HCT116 (cell line): ENCODE measurements around the gene ABCF3.
A peak's percentile ranks its signal among the peaks of the same experiment; 100 is the strongest.

ENCODE experiments used
- EZH2 ChIP-seq: fragments of 200-600 bp; sonication (generic); IDR thresholded peaks from 2 replicates; pipeline ENCODE4 v1.6.1; 2017; ENCODE audit warnings: antibody characterized with exemption, mixed run types
- JUND ChIP-seq: IDR thresholded peaks from 2 replicates; pipeline ENCODE4 v1.6.1; 2012
- POLR2A ChIP-seq: IDR thresholded peaks from 2 replicates; pipeline ENCODE4 v1.7.0; 2011; ENCODE audit warnings: borderline replicate concordance; ENCODE audit not compliant: insufficient read depth, insufficient read length; ENCODE audit errors: extremely low read depth
- RAD21 ChIP-seq: IDR thresholded peaks from 2 replicates; pipeline ENCODE4 v1.6.1; 2012; ENCODE audit warnings: low read depth, mild to moderate bottlenecking
- TCF7L2 ChIP-seq: IDR thresholded peaks from 2 replicates; pipeline ENCODE4 v1.7.0; 2011; ENCODE audit warnings: borderline replicate concordance, inconsistent platforms; ENCODE audit not compliant: insufficient read depth, insufficient read length; ENCODE audit errors: extremely low read depth
- YY1 ChIP-seq: IDR thresholded peaks from 2 replicates; pipeline ENCODE4 v1.6.1; 2011; ENCODE audit warnings: low read length, low read depth, moderate library complexity, mild to moderate bottlenecking; ENCODE audit not compliant: insufficient replicate concordance; ENCODE audit errors: extremely low read depth
- ZFX ChIP-seq: fragments of 450-650 bp; IDR thresholded peaks from 2 replicates; pipeline ENCODE4 v1.6.1; 2017
- TF ChIP-seq, protein P1 (sequence below), 3 experiments: fragments of 200-600 bp in 1 of 3; sonication (generic) in 1 of 3; IDR thresholded peaks in 2 of 3; conservative IDR thresholded peaks in 1 of 3; 2 replicates each; pipeline ENCODE4 v1.5.1; 2012 to 2017; ENCODE audit warnings: low read depth in 2 of 3, low read length in 2 of 3, antibody characterized with exemption in 1 of 3, borderline replicate concordance in 1 of 3, control low read depth in 1 of 3, mild to moderate bottlenecking in 1 of 3, mixed read lengths in 1 of 3, mixed run types in 1 of 3, moderate library complexity in 1 of 3; ENCODE audit not compliant: insufficient read depth in 1 of 3
- TF ChIP-seq, protein P2 (sequence below): IDR thresholded peaks from 2 replicates; pipeline ENCODE4 v1.6.1; 2012; ENCODE audit warnings: low read depth
- TF ChIP-seq, protein P3 (sequence below): IDR thresholded peaks from 2 replicates; pipeline ENCODE4 v1.6.1; 2011; ENCODE audit warnings: mild to moderate bottlenecking, low read length, moderate library complexity; ENCODE audit not compliant: insufficient replicate concordance; ENCODE audit errors: extremely low read depth

DNA sequence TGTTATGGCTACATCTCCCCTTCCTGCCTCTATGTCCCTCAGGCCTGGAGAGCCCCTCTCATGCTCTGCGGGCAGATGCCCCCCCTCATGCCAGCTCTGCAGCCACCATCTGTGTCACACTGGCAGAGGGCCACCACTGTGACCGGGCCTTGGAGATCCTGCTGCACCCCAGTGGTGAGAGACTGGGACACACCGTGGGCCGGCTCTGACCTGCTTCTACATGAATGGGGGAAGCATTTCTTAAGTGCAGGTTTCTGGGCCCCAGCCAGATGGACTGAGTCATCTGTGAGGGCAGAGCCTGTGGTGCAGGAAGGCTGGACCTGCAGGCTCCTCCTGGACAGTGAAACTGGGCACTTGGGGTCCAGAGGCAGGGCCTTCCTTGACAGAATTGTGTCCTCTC is 48.2 kb downstream of the ABCF3 start:
- TF ChIP-seq, protein P1, sequence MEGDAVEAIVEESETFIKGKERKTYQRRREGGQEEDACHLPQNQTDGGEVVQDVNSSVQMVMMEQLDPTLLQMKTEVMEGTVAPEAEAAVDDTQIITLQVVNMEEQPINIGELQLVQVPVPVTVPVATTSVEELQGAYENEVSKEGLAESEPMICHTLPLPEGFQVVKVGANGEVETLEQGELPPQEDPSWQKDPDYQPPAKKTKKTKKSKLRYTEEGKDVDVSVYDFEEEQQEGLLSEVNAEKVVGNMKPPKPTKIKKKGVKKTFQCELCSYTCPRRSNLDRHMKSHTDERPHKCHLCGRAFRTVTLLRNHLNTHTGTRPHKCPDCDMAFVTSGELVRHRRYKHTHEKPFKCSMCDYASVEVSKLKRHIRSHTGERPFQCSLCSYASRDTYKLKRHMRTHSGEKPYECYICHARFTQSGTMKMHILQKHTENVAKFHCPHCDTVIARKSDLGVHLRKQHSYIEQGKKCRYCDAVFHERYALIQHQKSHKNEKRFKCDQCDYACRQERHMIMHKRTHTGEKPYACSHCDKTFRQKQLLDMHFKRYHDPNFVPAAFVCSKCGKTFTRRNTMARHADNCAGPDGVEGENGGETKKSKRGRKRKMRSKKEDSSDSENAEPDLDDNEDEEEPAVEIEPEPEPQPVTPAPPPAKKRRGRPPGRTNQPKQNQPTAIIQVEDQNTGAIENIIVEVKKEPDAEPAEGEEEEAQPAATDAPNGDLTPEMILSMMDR (IDR thresholded peaks at IDR 0.05 in 2 of 3, conservative IDR thresholded peaks at IDR 0.05 in 1 of 3; ENCODE audit: borderline replicate concordance in 1 of 3, insufficient read depth in 1 of 3, low read depth in 2 of 3, low read length in 2 of 3): peak; percentile 35 to 47 (median 43); a peak in 5 of 6 replicates
- no peak for TF ChIP-seq EZH2
- peak; percentile 76 for TF ChIP-seq JUND
- no peak for TF ChIP-seq POLR2A
- peak; percentile 54 for TF ChIP-seq RAD21
- TF ChIP-seq, protein P2, sequence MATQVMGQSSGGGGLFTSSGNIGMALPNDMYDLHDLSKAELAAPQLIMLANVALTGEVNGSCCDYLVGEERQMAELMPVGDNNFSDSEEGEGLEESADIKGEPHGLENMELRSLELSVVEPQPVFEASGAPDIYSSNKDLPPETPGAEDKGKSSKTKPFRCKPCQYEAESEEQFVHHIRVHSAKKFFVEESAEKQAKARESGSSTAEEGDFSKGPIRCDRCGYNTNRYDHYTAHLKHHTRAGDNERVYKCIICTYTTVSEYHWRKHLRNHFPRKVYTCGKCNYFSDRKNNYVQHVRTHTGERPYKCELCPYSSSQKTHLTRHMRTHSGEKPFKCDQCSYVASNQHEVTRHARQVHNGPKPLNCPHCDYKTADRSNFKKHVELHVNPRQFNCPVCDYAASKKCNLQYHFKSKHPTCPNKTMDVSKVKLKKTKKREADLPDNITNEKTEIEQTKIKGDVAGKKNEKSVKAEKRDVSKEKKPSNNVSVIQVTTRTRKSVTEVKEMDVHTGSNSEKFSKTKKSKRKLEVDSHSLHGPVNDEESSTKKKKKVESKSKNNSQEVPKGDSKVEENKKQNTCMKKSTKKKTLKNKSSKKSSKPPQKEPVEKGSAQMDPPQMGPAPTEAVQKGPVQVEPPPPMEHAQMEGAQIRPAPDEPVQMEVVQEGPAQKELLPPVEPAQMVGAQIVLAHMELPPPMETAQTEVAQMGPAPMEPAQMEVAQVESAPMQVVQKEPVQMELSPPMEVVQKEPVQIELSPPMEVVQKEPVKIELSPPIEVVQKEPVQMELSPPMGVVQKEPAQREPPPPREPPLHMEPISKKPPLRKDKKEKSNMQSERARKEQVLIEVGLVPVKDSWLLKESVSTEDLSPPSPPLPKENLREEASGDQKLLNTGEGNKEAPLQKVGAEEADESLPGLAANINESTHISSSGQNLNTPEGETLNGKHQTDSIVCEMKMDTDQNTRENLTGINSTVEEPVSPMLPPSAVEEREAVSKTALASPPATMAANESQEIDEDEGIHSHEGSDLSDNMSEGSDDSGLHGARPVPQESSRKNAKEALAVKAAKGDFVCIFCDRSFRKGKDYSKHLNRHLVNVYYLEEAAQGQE: no peak
- TF ChIP-seq, protein P3, sequence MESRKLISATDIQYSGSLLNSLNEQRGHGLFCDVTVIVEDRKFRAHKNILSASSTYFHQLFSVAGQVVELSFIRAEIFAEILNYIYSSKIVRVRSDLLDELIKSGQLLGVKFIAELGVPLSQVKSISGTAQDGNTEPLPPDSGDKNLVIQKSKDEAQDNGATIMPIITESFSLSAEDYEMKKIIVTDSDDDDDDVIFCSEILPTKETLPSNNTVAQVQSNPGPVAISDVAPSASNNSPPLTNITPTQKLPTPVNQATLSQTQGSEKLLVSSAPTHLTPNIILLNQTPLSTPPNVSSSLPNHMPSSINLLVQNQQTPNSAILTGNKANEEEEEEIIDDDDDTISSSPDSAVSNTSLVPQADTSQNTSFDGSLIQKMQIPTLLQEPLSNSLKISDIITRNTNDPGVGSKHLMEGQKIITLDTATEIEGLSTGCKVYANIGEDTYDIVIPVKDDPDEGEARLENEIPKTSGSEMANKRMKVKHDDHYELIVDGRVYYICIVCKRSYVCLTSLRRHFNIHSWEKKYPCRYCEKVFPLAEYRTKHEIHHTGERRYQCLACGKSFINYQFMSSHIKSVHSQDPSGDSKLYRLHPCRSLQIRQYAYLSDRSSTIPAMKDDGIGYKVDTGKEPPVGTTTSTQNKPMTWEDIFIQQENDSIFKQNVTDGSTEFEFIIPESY: peak; percentile 60
- no peak for TF ChIP-seq TCF7L2
- no peak for TF ChIP-seq ZFX
- TF ChIP-seq YY1: peak; percentile 32
